HG02973 (cell line): ENCODE results near the gene LRBA.
A peak's percentile ranks its signal among the peaks of the same experiment; 100 is the strongest.
"Not testable (repeated sequence)": the region's sequence is repeated elsewhere in the genome, so short reads cannot be mapped to it uniquely, and the experiment has no call there.

Source experiments
- ATAC-seq: cut with Tn5 transposase; IDR thresholded peaks from one replicate; pipeline ENCODE4 v1.9.1; 2021; ENCODE audit warnings: moderate library complexity; ENCODE audit not compliant: unreplicated experiment

LRBA gene

DNA sequence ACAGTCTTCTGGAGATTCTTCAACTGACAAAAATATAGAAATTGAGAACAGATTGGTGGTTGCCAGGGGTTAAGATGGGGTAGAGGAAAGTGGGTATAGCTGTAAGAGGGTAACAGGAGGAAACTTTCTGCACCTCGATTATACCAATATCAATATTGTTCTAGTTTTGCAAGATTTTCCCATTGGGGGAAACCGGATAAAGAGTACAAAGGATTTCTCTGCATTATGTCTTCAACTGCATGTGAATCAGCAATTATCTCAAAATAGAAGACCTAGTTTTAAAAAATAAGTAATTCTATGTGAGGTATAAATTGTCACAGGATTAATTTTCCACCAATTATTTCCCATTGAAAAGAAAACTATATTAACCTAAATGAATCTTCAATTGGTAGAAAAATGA, 65.7 kb downstream of the LRBA start:
- no peak for ATAC-seq

- ATAC-seq, result no peak
These were observed 66.4 kb downstream of the LRBA start for GRCh38 chr4:150948710-150949109.

GRCh38 chr4:150948074-150948473, 67.0 kb downstream of the LRBA start:
- no peak for ATAC-seq

- ATAC-seq, result no peak
These were observed 70.4 kb downstream of the LRBA start for GRCh38 chr4:150944660-150945059.

- peak; percentile 54 for ATAC-seq
These were observed 71.3 kb downstream of the LRBA start for GRCh38 chr4:150943818-150944217.

DNA sequence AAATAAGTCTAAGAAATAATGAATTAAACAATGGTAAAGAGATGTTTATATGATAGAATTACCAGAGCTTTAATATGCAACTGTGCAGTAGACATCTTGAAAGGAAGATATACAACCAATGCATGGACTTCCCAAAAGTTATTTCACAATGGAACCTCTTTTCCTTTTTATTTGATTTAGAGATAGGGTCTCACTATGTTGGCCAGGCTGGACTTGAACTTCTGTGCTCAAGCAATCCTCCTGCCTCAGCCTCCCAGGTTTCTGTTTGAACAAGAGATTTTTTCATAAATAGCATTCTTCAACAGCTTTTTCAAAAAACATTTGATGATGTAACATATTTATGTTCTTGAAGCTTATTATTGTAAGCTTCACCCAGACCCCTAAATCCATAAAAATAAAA, 72.0 kb downstream of the LRBA start:
- ATAC-seq, result no peak

GRCh38 chr4:150942539-150942938, 72.5 kb downstream of the LRBA start:
- no peak for ATAC-seq

- no peak for ATAC-seq
These were observed 75.0 kb downstream of the LRBA start for GRCh38 chr4:150940123-150940522.

- ATAC-seq, result no peak
These were observed 75.6 kb downstream of the LRBA start for GRCh38 chr4:150939530-150939929.

- ATAC-seq, result no peak
These were observed 76.1 kb downstream of the LRBA start for GRCh38 chr4:150938873-150939499.

- no peak for ATAC-seq
These were observed 76.7 kb downstream of the LRBA start for GRCh38 chr4:150938417-150938816.

DNA sequence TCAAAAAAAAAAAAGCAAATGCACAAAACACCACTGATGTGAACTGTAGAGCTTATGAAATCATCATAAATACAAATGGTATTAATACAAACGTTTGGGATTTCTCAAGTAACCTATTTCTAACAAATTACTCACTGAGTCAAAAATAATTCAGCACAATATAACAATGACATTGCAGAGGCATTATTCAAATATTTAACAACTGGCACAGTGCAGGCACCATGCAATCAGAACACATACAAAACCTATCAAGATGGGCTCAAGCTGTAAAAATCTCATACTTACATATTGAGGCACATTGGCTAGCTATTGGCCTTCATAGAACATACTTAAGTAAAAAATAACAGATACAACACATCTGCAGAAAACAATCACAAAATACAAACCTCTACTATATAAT, 81.1 kb downstream of the LRBA start:
- no peak for ATAC-seq

- no peak for ATAC-seq
These were observed 83.3 kb downstream of the LRBA start for GRCh38 chr4:150931796-150932195.

DNA sequence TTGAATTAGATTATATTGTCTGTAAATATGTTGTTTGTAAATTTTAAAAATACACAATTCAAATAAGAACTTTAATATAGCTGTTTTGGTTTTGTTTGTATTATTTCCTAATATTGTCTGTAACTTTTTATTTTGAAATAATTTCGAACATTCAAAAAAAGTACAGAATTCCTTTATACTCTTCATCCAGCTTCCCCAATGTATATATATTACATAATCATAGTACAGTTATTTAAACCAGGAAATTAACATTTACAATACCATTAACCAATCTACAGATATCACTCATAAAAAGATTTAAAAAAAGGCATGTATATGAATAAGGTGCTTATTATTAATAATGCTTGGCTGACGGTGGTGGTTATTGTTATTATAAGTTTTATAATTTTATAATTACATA, 84.1 kb downstream of the LRBA start:
- ATAC-seq, result no peak

GRCh38 chr4:150923945-150924344, 91.1 kb downstream of the LRBA start:
- no peak for ATAC-seq

DNA sequence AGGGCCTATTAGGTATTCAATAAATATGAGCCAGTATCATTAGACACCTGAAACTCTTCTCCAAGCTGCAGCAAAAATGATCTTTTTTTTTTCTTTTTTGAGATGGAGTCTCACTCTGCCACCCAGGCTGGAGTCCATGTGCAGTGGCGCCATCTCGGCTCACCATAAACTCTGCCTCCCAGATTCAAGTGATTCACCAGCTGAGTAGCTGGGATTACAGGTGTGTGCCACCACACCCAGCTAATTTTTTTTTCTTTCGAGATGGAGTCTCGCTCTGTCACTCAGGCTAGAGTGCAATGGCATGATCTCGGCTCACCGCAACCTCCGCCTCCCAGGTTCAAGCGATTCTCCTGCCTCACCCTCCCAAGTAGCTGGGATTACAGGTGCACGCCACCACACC, 93.6 kb downstream of the LRBA start:
- not testable (repeated sequence) for ATAC-seq

DNA sequence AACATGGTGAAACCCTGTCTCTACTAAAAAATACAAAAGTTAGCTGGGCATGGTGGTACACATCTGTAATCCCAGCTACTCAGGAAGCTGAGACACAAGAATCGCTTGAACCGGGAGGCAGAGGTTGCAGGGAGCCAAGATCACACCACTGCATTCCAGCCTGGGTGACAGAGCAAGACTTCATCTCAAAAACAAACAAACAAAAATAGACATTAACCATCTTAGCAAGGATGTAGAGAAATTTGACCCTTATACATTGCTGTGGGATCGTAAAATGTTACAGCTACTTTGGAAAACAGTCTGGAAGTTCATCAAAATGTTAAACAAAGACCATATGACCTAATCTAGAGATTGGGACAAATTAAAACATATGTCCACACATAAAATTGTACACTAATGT, 96.5 kb downstream of the LRBA start:
- ATAC-seq, result not testable (repeated sequence)

DNA sequence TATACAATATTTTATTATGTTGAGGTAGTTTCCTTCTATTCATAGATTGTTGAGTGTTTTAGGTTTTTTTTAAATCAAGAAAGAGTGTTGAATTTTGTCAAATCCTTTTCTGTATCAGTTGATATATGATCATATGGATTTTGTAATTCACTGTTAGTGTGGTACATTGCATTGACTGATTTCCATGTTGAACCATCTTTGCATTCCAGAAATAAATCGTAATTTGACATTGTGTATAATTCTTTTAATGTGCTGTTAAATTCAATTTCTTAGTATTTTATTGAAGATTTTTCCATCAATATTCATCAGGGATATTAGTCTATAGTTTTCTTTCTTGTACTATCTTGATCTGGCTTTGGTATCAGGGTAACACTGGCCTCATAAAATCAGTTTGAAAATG, 103.8 kb downstream of the LRBA start:
- ATAC-seq, result no peak

DNA sequence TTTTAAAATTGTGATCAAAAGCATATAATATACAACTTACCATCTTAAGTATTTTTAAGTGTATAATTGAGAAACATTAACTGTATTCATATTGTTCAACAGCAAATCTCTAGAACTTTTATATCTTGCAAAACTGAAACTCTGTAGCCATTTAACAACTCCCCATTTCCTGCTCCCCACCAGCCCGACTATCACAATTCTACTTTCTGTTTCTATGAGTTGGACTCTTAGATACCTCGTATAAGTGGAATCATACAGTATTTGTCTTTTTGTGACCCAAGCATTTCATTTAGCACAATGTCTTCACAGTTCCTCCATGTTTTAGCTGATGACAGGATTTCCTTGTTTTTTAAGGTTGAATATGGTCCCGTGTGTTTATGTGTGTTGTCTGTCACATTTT, 106.0 kb downstream of the LRBA start:
- no peak for ATAC-seq

DNA sequence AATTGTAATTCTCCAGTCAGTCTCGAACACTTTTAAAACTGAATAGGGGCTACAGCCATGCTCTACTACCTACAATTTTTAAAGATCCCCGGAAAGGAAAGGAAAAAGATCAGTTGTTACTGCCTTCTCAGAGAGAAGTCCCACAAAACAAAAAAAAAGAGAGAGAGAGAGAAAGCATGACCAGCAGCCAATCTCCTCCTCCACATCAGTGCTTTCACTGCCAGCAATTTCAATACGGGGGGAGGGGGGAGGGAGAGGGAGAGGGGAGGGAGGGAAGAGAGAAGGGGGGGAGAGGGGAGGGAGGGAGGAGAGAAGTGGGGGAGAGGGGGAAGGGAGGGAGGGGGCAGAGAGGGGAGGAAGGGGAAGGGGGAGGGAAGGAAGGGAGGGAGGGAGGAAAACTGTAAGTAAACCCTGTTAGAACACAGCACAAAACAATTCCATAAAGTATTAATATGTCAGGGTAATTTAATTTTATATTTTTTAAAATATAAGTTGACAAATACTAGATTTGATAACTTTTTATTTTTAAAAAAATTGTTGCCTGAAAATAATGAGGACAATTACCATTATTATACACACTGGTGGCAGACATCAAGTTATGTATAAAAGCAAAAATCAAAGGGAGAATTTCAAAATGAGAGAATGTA, 108.0 kb downstream of the LRBA start:
- ATAC-seq, result no peak

DNA sequence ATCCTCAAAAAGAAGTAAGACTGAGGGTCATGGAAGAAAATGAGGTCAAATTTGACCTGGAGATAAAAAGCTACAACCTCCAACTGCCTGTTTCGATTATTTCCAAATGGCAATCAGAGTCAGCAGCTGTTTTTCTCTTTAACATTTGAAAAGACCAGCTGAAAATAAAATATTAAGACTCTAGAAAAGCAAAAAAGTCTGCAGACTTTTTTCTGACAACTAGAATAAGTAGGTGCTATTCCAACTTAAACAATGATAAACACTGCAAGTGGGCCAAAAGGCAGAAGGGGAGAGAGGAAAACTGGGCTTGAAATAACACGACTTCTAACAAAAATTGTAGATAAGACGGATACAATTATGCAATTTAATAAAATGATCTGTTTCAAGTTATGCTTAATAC, 110.4 kb downstream of the LRBA start:
- ATAC-seq, result no peak

GRCh38 chr4:150903603-150904002, 111.5 kb downstream of the LRBA start:
- no peak for ATAC-seq

GRCh38 chr4:150896497-150896896, 118.6 kb downstream of the LRBA start:
- no peak for ATAC-seq
